ENCODE data around the gene ISY1. TPM values are rescaled to one million over a fixed set of nuclear protein-coding genes. Genes with fewer than 3 reads are reported as not detected.
"Not testable (repeated sequence)": the region's sequence is repeated elsewhere in the genome, so short reads cannot be mapped to it uniquely, and the experiment has no call there.

ISY1 gene
- total RNA-seq, 1 donor from 2014 or later: 31.4 TPM

- H3K27me3 Mint-ChIP-seq (ENCODE audit: low read depth): no peaks in the 10 kb centered on the region
- H3K9me3 Mint-ChIP-seq: no peaks in the 10 kb centered on the region
- peaks cover 2% of the 10 kb centered on the region for H3K36me3 Mint-ChIP-seq (ENCODE audit: low read depth)
- H3K27ac Mint-ChIP-seq (ENCODE audit: unreplicated experiment): no peak overlapping the region
- DNase-seq (ENCODE audit: low read depth, low spot score): no peak
- no peak for TF ChIP-seq CTCF (conservative IDR thresholded peaks at IDR 0.05)
- no peak overlapping the region for H3K4me3 Mint-ChIP-seq
- peaks cover 32% of the 10 kb centered on the region for H3K4me1 Mint-ChIP-seq
Measured at GRCh38 chr3:129114455-129114854, 46.4 kb downstream of the ISY1 start.

- Mint-ChIP-seq H3K27me3 (ENCODE audit: low read depth) (no peaks in the 10 kb centered on the region), H3K9me3 (no peaks in the 10 kb centered on the region), H3K27ac (ENCODE audit: unreplicated experiment) (no peak overlapping the region), H3K4me3 (no peak overlapping the region), H3K36me3 (ENCODE audit: low read depth) (no peaks in the 10 kb centered on the region), H3K4me1 (peaks cover 16% of the 10 kb centered on the region)
- no peak for DNase-seq (ENCODE audit: low read depth, low spot score)
- no peak for TF ChIP-seq CTCF (conservative IDR thresholded peaks at IDR 0.05)
Measured at GRCh38 chr3:129112308-129113052, 48.4 kb downstream of the ISY1 start.

- not testable (repeated sequence) for H3K36me3 Mint-ChIP-seq (ENCODE audit: low read depth); H3K9me3 Mint-ChIP-seq; H3K27ac Mint-ChIP-seq (ENCODE audit: unreplicated experiment); H3K4me1 Mint-ChIP-seq; H3K27me3 Mint-ChIP-seq (ENCODE audit: low read depth); H3K4me3 Mint-ChIP-seq; DNase-seq (ENCODE audit: low read depth, low spot score)
Measured at GRCh38 chr3:129111076-129111780, 49.6 kb downstream of the ISY1 start.

GRCh38 chr3:129107793-129108192 lies 53.1 kb downstream of the ISY1 start:
- no peaks in the 10 kb centered on the region for H3K27me3 Mint-ChIP-seq (ENCODE audit: low read depth)
- H3K36me3 Mint-ChIP-seq (ENCODE audit: low read depth): no peaks in the 10 kb centered on the region
- no peak for TF ChIP-seq CTCF (conservative IDR thresholded peaks at IDR 0.05)
- no peak for DNase-seq (ENCODE audit: low read depth, low spot score)
- no peak overlapping the region for H3K4me3 Mint-ChIP-seq
- no peaks in the 10 kb centered on the region for H3K9me3 Mint-ChIP-seq
- H3K4me1 Mint-ChIP-seq: no peaks in the 10 kb centered on the region
- peak overlapping the region; percentile 71 for H3K27ac Mint-ChIP-seq (ENCODE audit: unreplicated experiment)

- H3K27ac Mint-ChIP-seq (ENCODE audit: unreplicated experiment): no peak overlapping the region
Measured at GRCh38 chr3:129106866-129107565, 53.8 kb downstream of the ISY1 start.

More at GRCh38 chr3:129106866-129107565, 53.8 kb downstream of the ISY1 start:
- no peak overlapping the region for H3K4me3 Mint-ChIP-seq
- TF ChIP-seq CTCF (conservative IDR thresholded peaks at IDR 0.05): no peak
- DNase-seq (ENCODE audit: low read depth, low spot score): no peak
- no peaks in the 10 kb centered on the region for H3K36me3 Mint-ChIP-seq (ENCODE audit: low read depth)
- no peaks in the 10 kb centered on the region for H3K4me1 Mint-ChIP-seq
- H3K27me3 Mint-ChIP-seq (ENCODE audit: low read depth): no peaks in the 10 kb centered on the region
- no peaks in the 10 kb centered on the region for H3K9me3 Mint-ChIP-seq

All from neural crest cell (in vitro differentiated cells).